ENCODE results near the gene LRRC28.

LRRC28 gene

GRCh38 chr15:99424131-99424571, 172.9 kb downstream of the LRRC28 start:
- no peak for DNase-seq

GRCh38 chr15:99424978-99425656, 173.8 kb downstream of the LRRC28 start:
- DNase-seq: no peak

- peak in 1 of 2 experiments; percentile 14 for DNase-seq
Observed at GRCh38 chr15:99425657-99426301, 174.5 kb downstream of the LRRC28 start.

GRCh38 chr15:99426431-99427105, 175.3 kb downstream of the LRRC28 start:
- DNase-seq: no peak

GRCh38 chr15:99427210-99427609, 175.9 kb downstream of the LRRC28 start:
- no peak for DNase-seq

GRCh38 chr15:99427668-99428361, 176.5 kb downstream of the LRRC28 start:
- no peak for DNase-seq

GRCh38 chr15:99429681-99430081, 178.4 kb downstream of the LRRC28 start:
- DNase-seq: no peak

- DNase-seq: no peak
Observed at GRCh38 chr15:99430881-99431401, 179.7 kb downstream of the LRRC28 start.

- no peak for DNase-seq
Observed at GRCh38 chr15:99431661-99432091, 180.4 kb downstream of the LRRC28 start.

GRCh38 chr15:99432271-99433025, 181.2 kb downstream of the LRRC28 start:
- DNase-seq: no peak

- no peak for DNase-seq
Observed at GRCh38 chr15:99433026-99433756, 181.9 kb downstream of the LRRC28 start.

- no peak for DNase-seq
Observed at GRCh38 chr15:99433757-99434450, 182.6 kb downstream of the LRRC28 start.

GRCh38 chr15:99434506-99435112, 183.3 kb downstream of the LRRC28 start:
- no peak for DNase-seq

- peak in 1 of 2 experiments; percentile 70 for DNase-seq
Observed at GRCh38 chr15:99435113-99435695, 183.9 kb downstream of the LRRC28 start.

GRCh38 chr15:99435877-99436541, 184.7 kb downstream of the LRRC28 start:
- DNase-seq: no peak

- no peak for DNase-seq
Observed at GRCh38 chr15:99436542-99437314, 185.4 kb downstream of the LRRC28 start.

- no peak for DNase-seq
Observed at GRCh38 chr15:99437315-99438223, 186.3 kb downstream of the LRRC28 start.

GRCh38 chr15:99438224-99438585, 186.9 kb downstream of the LRRC28 start:
- no peak for DNase-seq

Data from NCI-H526 (cell line).